ENCODE measurements around the gene HSPA12A.
A peak's percentile ranks its signal among the peaks of the same experiment; 100 is the strongest.

The HSPA12A gene

GRCh38 chr10:116771959-116772585 lies 29.7 kb upstream of the HSPA12A start:
- no peak overlapping the region for H3K4me3 ChIP-seq
- peak overlapping the region in 7 of 21 experiments; percentile 6 to 81 (median 44) for H3K27ac ChIP-seq

DNA sequence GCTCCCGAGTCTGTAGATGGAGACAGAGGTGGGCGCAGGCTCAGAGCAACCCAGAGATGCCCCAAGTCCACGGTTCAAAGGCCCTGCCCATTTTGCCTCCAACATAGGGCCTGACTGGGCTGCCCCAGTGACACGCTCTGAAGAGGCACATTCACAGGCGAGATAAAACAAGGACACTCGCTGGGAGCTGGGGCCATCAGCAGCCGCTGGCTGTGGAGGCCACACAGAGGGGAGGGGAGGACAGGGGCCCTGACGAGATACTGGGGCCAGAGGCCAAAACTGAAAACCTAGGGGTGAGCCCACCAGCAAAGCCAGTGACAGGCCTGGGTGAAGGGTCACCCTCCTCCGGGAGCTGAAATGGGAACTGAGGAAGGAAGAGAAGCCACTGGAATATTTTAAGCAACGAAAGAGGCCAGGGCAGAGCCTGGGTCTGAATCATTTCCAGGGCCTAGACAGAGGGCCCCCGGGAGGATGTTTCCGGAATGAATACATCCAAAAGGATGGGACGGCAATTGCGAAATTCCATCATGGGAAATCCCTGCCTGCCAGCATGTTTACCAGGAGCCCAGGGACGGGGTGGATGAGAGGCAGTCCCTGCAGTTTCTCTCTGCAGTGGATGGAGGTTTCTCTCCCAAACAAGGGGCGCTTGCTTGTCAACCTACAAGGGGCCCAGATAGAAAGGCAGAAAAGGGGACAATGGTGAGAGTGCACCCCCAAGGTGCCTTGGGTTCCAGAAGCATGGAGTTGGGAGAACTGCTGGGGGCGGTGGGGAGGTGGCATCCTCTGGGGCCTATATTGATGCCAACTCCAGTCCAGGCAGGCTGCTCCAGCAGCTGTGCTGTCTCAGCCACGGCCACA lies 29.0 kb upstream of the HSPA12A start:
- Histone ChIP-seq H3K27ac (peak overlapping the region in 18 of 21 experiments; percentile 4 to 87 (median 58)), H3K4me3 (no peak overlapping the region)

DNA sequence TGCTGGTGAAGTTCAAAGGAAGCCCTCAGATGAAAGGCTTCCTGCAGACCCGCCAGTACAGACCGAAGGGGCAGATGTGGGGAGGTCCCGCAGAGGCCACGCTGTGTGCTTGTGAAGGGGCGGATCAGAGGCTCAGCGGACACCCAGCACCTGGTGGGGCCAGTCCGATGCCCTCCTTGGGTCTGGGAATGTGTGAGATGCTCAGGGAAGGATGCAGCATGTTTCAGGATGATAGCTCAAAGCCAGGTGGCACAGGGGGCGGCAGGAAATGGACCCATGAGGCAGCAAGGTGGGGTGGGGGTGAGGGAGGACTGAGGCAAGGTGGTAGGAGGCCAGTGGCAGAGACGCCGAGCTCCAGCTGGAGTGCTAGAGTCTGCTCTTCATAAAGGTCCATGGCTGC lies 27.9 kb upstream of the HSPA12A start:
- no peak overlapping the region for H3K4me3 ChIP-seq
- peak overlapping the region in 5 of 21 experiments; percentile 70 to 87 (median 81) for H3K27ac ChIP-seq

DNA sequence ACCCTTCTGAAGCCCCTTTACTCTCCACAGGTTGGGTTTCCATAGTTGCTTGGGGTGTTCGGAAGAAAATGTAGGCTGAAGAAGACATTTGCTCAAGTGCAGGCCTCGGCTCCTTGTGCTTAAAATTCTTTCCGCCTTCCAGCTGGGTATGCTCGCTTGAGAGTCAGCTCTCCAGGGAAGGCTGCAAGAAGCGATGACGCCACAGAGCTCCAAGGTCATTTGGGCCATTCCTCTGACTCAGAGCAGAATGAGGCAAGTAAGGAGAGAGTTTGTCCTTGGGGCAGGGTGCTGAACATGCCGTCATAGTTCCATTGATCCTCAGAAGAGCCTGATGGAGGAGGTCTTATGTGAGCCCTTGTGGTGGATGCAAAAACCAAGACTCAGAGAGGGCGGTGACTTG lies 27.4 kb upstream of the HSPA12A start:
- no peak overlapping the region for H3K4me3 ChIP-seq

GRCh38 chr10:116769368-116769767 lies 27.0 kb upstream of the HSPA12A start:
- no peak overlapping the region for H3K4me3 ChIP-seq
- H3K27ac ChIP-seq: no peak overlapping the region

More for the DNA sequence above, 27.4 kb upstream of the HSPA12A start:
- peak overlapping the region in 2 of 21 experiments; percentile 79 to 87 for H3K27ac ChIP-seq

- no peak overlapping the region for H3K27ac ChIP-seq
- H3K4me3 ChIP-seq: no peak overlapping the region
Measured at GRCh38 chr10:116768786-116769185, 26.4 kb upstream of the HSPA12A start.

DNA sequence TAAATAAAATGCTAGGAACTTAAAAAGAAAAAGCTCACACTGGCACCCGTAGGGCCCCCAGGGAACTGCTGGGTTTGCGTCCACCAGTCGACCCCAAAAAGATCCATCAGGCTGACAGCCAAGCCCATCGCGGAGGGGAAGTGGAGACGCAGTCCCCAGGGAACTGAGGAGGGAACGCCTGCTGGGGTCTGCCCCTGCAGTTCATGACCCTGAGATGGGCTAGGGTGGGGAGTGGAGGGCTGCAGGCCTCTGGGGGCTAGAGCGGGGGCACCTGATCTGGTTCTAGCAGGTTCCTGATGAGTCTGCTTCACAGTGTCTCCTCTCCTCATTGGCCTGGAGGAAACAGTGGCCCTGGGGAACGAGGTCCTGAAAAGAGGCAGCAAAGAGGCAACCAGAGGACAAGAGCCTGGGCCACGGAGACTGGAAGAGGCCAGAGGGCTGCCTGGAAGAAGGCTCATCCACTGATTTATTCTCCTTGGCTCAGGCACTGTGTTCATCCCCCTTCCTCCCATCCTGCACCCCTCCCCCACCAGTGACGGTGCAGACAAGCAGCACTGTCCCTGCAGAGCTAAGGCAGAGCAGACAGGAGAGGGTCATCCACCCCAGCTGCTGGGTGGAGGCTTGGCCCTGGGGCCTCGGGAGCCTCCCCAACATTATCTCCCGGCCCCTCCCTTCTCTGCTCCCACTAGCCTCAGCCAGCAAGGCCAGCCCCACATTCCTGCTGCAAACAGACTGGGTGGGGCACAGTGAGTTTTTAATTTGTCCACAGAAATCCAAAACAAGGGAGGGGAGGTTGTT lies 24.7 kb upstream of the HSPA12A start:
- no peak overlapping the region for H3K27ac ChIP-seq
- no peak overlapping the region for H3K4me3 ChIP-seq

DNA sequence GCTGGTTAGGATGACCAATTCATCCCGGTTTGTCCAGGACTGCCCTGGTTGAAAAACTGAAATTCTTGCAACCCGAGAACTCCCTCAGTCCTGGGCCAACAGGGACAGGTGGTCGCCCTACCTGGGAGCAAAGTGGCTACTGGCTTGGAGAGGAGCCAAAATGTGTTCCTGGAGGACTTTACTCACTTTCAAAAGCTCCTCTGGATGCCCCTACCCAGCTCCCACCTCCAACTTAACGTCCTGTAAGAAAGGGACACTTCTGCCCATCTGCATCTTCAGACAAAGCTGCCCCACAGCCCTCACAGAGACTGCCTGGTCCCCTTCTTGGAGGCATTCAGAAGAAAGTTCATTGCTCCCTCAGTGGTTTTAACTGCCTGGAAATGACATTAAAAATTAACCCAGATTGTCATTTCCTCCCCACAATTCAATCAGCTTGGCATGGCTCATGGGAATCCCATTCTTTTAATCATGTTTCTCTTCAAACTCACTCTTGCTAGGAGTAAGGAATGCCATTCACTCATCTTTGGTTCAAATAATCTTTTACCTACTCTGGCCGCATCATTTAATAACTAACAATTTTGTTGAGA lies 24.0 kb upstream of the HSPA12A start:
- no peak overlapping the region for H3K27ac ChIP-seq
- no peak overlapping the region for H3K4me3 ChIP-seq

GRCh38 chr10:116765648-116766081 lies 23.3 kb upstream of the HSPA12A start:
- Histone ChIP-seq H3K27ac (no peak overlapping the region), H3K4me3 (no peak overlapping the region)

DNA sequence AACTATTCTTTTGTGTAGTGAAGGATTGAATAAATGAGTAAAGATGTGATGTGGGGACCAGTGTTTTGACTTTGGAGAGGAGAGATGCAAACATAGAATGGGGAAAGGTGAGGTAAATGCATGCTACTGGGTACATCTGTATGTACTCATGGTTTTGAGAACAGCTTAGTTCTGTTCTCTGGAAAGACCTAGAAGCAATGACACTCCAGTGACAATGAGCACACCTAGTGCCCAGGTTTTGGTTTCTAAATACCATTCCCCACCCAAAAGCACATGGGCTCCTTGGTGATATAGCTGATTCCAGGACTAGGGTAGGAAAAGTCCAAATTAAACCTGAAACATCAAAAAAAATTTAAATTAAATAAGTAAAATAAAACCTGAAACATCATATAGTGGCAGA lies 22.6 kb upstream of the HSPA12A start:
- Histone ChIP-seq H3K27ac (peak overlapping the region in 1 of 21 experiments; percentile 22), H3K4me3 (no peak overlapping the region)

- Histone ChIP-seq H3K4me3 (no peak overlapping the region), H3K27ac (no peak overlapping the region)
Measured at GRCh38 chr10:116763440-116763839, 21.1 kb upstream of the HSPA12A start.

GRCh38 chr10:116761883-116762282 lies 19.5 kb upstream of the HSPA12A start:
- H3K4me3 ChIP-seq: no peak overlapping the region
- no peak overlapping the region for H3K27ac ChIP-seq

GRCh38 chr10:116760919-116761318 lies 18.6 kb upstream of the HSPA12A start:
- no peak overlapping the region for H3K4me3 ChIP-seq
- H3K27ac ChIP-seq: no peak overlapping the region

DNA sequence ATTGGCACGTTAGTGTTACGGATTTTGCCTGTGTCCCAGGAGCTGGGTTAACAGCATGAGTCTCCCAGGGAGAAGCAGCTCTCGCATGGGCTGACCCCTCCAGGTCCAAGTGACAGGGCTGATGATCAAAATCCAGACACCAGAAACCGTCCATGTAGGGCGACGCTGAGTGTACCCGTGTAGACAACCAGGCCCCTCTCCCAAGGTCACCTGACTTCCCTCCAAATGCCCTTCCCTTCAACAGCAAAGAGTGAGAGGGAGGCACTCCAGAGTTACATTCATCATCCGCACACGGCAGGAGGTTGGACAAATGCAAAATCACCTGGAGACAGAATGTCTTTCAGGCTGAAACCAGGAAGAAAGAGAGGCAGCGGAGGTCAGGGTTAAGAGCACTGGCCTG lies 14.9 kb upstream of the HSPA12A start:
- Histone ChIP-seq H3K4me3 (no peak overlapping the region), H3K27ac (no peak overlapping the region)

GRCh38 chr10:116756277-116756676 lies 13.9 kb upstream of the HSPA12A start:
- H3K27ac ChIP-seq: peak overlapping the region in 5 of 21 experiments; percentile 12 to 55 (median 49)
- H3K4me3 ChIP-seq: no peak overlapping the region

DNA sequence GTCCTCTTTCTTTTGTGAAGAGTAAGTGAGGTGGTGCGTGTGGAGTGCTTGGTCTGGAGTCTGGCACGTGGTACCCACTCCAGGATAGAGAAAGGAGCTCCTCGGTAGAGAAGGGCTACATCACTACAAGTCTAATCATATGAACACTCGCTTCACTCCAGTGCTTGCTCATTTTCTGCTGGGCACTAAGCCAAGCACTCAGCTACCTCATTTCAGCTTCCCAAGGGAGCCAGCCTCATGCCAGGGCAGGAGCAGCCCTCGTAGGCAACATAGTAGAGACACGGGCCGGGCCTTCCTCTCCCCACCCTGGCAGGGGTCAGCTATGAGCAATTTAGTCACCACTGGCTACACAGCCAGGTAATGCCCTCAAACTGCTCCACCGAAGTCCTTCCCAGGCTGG lies 11.4 kb upstream of the HSPA12A start:
- H3K27ac ChIP-seq: peak overlapping the region in 1 of 21 experiments; percentile 3
- no peak overlapping the region for H3K4me3 ChIP-seq

DNA sequence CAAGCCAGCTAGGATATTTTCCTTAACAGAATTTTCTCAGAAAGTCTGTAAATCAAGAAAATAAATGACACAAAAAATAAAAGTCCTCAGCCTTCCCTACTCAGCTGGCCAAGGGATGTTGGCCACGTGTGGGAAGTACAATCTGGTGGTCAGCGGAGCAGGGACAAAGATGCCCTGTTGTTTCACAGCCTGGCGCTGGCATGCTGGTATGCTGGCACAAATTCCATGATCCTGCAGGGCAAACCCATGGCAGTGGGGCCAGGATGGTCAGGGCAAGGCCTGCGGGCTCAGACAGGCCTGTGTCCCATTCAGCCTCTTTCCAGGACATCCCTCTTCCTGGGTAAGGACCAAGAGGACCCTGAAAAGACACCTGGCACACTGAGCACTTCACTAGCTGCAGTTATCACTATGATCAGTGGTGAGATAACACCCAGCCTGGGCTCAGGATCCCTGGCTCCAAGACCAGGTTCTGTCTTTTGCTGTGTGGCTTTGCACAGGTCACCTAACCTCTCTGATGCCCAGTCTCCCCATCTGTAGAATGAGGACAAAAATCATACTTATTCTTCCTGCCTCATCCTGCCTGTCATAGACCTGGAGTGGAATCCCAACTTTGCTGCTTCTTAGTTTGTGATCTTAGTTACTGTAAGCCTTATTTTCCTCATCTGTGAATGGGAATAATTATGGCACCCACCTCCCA lies 10.8 kb upstream of the HSPA12A start:
- Histone ChIP-seq H3K4me3 (no peak overlapping the region), H3K27ac (no peak overlapping the region)

DNA sequence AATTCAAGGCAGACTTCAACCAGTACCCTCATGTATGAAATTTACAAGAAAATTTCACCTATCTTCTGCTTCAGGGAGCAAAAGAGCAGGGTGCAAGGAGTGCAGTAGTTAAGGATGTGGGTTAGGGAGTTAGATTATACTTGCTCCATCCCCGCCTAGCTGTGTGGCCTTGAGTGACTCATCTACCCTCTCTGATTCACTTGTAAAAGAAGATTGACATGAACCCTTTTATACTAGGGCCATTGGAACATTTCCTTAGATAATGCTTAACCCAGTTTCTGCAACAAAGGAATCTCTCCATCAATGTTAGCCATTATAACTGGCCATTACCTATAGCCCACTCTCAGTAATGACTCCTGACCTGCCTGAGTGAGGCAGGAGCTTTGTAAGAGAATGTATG lies 10.2 kb upstream of the HSPA12A start:
- H3K4me3 ChIP-seq: no peak overlapping the region
- H3K27ac ChIP-seq: no peak overlapping the region

DNA sequence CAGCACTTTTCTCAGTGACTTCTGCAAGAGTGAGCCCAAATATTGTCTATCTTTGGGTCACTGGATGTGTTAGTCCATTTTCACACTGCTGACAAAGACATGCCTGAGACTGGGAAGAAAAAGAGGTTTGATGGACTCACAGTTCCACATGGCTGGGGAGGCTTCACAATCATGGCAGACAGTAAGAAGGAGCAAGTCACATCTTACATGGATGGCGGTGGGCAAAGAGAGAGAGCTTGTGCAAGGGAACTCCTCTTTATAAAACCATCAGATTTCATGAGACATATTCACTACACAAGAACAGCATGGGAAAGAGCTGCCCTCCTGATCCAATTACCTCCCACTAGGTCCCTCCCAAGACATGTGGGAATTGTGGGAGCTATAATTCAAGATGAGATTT lies 6.1 kb upstream of the HSPA12A start:
- no peak overlapping the region for H3K4me3 ChIP-seq

More for the DNA sequence above, 6.1 kb upstream of the HSPA12A start:
- no peak overlapping the region for H3K27ac ChIP-seq
